HCT116 (cell line): Measurements from ENCODE around the gene CLEC17A. TPM values are rescaled to one million over a fixed set of nuclear protein-coding genes. Genes with fewer than 3 reads are reported as not detected.

Experiments used
- ATAC-seq: fragments of 200-7000 bp; cut with Tn5 transposase; 2 replicates; pipeline ENCODE4 v1.9.1; 2020; ENCODE audit warnings: mild to moderate bottlenecking, moderate library complexity
- BruUV-seq: library from RNA; stranded (reverse); fragments of 400-500 nt; replicated peaks from 2 replicates; lab custom pipeline; 2021; lab: Mats Ljungman, UMichigan
- CTCF ChIA-PET: fragments of 300-600 bp; sonication (Branson Sonifier 250); formaldehyde crosslinking; loops from one replicate; lab custom pipeline; 2021; ENCODE audit warnings: antibody characterized with exemption; lab: Charles Lee
- POLR2A ChIA-PET: fragments of 300-600, 350-600 bp; sonication (Branson Sonifier 250); formaldehyde crosslinking; loops from one replicate; lab custom pipeline; 2021; ENCODE audit warnings: antibody characterized with exemption; lab: Charles Lee
- RAD21 ChIA-PET, 2 experiments: fragments of 300-600 bp; sonication (Branson Sonifier 250); formaldehyde crosslinking; loops; one replicate each; lab custom pipeline; 2023; ENCODE audit warnings: low total read pairs in 2 of 2; ENCODE audit not compliant: uncharacterized antibody in 2 of 2, unreplicated experiment in 2 of 2, low non-redundant PET in 1 of 2; lab: Charles Lee
- DNase-seq: peaks from one replicate; pipeline ENCODE4 v3.0.0-alpha.2; 2010; ENCODE audit warnings: low read depth, low spot score
- H2AFZ ChIP-seq: fragments of 200-600 bp; shearing (Covaris generic), sonication (generic); 2 replicates; pipeline ENCODE4 v1.6.1; 2017; ENCODE audit warnings: low read depth, mixed run types, mixed read lengths, antibody characterized with exemption, low read length; ENCODE audit not compliant: poor library complexity, severe bottlenecking
- H3K27ac ChIP-seq: 2 replicates; pipeline ENCODE4 v1.5.1; 2012; ENCODE audit warnings: low read depth, low read length
- H3K27me3 ChIP-seq: fragments of 200-600 bp; sonication (generic); 2 replicates; pipeline ENCODE4 v1.6.1; 2016; ENCODE audit warnings: mixed run types, low read length, mixed read lengths; ENCODE audit not compliant: insufficient read depth
- H3K36me3 ChIP-seq, 2 experiments: fragments of 200-500 bp in 1 of 2; fragments of 200-600 bp in 1 of 2; sonication (Bioruptor generic) in 1 of 2; sonication (generic) in 1 of 2; 2 replicates each; pipeline versions ENCODE4 v1.5.1 to v1.6.1; 2014 to 2016; ENCODE audit warnings: low read length in 2 of 2, inconsistent platforms in 1 of 2, mixed read lengths in 1 of 2, mixed run types in 1 of 2; ENCODE audit not compliant: insufficient read depth in 2 of 2, control insufficient read depth in 1 of 2
- H3K4me1 ChIP-seq, 2 experiments: fragments of 200-600 bp in 1 of 2; sonication (generic) in 1 of 2; 2 replicates each; pipeline versions ENCODE4 v1.5.1 to v1.6.1; 2012 to 2017; ENCODE audit warnings: low read length in 2 of 2, inconsistent platforms in 1 of 2, mild to moderate bottlenecking in 1 of 2, mixed read lengths in 1 of 2, mixed run types in 1 of 2, moderate library complexity in 1 of 2; ENCODE audit not compliant: insufficient read depth in 2 of 2, control insufficient read depth in 1 of 2
- H3K4me2 ChIP-seq: fragments of 200-600 bp; sonication (generic); 2 replicates; pipeline ENCODE4 v1.6.1; 2017; ENCODE audit warnings: mixed run types, low read length, mixed read lengths
- H3K4me3 ChIP-seq, 2 experiments: fragments of 200-600 bp in 1 of 2; sonication (generic) in 1 of 2; replicated peaks in 1 of 2; 2 replicates each; pipeline ENCODE4 v1.5.1; 2011 to 2016; ENCODE audit warnings: low read length in 2 of 2, control low read depth in 1 of 2, low read depth in 1 of 2, mild to moderate bottlenecking in 1 of 2, mixed read lengths in 1 of 2, mixed run types in 1 of 2
- H3K79me2 ChIP-seq: fragments of 200-600 bp; sonication (generic); 2 replicates; pipeline ENCODE4 v1.6.1; 2017; ENCODE audit warnings: mild to moderate bottlenecking, mixed run types, low read length, moderate library complexity, mixed read lengths; ENCODE audit not compliant: insufficient read depth
- H3K9ac ChIP-seq: fragments of 200-600 bp; sonication (generic); 2 replicates; pipeline ENCODE4 v1.6.1; 2016; ENCODE audit warnings: low read length, mixed read lengths
- H3K9me2 ChIP-seq: fragments of 200-600 bp; sonication (generic), shearing (Covaris generic); 2 replicates; pipeline ENCODE4 v1.6.1; 2017; ENCODE audit warnings: mixed run types, mild to moderate bottlenecking, moderate library complexity; ENCODE audit not compliant: insufficient read depth
- H3K9me3 ChIP-seq, 2 experiments: fragments of 200-500 bp in 1 of 2; fragments of 200-600 bp in 1 of 2; sonication (Bioruptor generic) in 1 of 2; sonication (generic) in 1 of 2; 2 replicates each; pipeline ENCODE4 v1.6.1; 2014 to 2017; ENCODE audit warnings: low read length in 2 of 2, mixed read lengths in 2 of 2, inconsistent platforms in 1 of 2, low read depth in 1 of 2, mild to moderate bottlenecking in 1 of 2, mixed run types in 1 of 2, moderate library complexity in 1 of 2; ENCODE audit not compliant: control insufficient read depth in 1 of 2, insufficient read depth in 1 of 2
- H4K20me1 ChIP-seq: fragments of 200-600 bp; sonication (generic), shearing (Covaris generic); 2 replicates; pipeline ENCODE4 v1.6.1; 2017; ENCODE audit warnings: mixed run types, mild to moderate bottlenecking, moderate library complexity; ENCODE audit not compliant: insufficient read depth
- CBX3 ChIP-seq: IDR thresholded peaks from 2 replicates; pipeline ENCODE4 v1.6.1; 2012; ENCODE audit warnings: low read depth
- CEBPB ChIP-seq: IDR thresholded peaks from 2 replicates; pipeline ENCODE4 v1.6.1; 2012; ENCODE audit warnings: low read depth
- CTCF ChIP-seq, 3 experiments: fragments of 200-600 bp in 1 of 3; sonication (generic) in 1 of 3; IDR thresholded peaks in 2 of 3; conservative IDR thresholded peaks in 1 of 3; 2 replicates each; pipeline ENCODE4 v1.5.1; 2012 to 2017; ENCODE audit warnings: low read depth in 2 of 3, low read length in 2 of 3, antibody characterized with exemption in 1 of 3, borderline replicate concordance in 1 of 3, control low read depth in 1 of 3, mild to moderate bottlenecking in 1 of 3, mixed read lengths in 1 of 3, mixed run types in 1 of 3, moderate library complexity in 1 of 3; ENCODE audit not compliant: insufficient read depth in 1 of 3
- EGR1 ChIP-seq: IDR thresholded peaks from 2 replicates; pipeline ENCODE4 v1.6.1; 2012; ENCODE audit warnings: low read depth
- ELF1 ChIP-seq: IDR thresholded peaks from 2 replicates; pipeline ENCODE4 v1.6.1; 2012; ENCODE audit warnings: low read depth, borderline replicate concordance
- EZH2 ChIP-seq: fragments of 200-600 bp; sonication (generic); IDR thresholded peaks from 2 replicates; pipeline ENCODE4 v1.6.1; 2017; ENCODE audit warnings: antibody characterized with exemption, mixed run types
- EZH2phosphoT487 ChIP-seq: fragments of 200-600 bp; IDR thresholded peaks from 2 replicates; pipeline ENCODE4 v1.6.1; 2018; ENCODE audit warnings: antibody characterized with exemption, borderline replicate concordance
- FOSL1 ChIP-seq: IDR thresholded peaks from 2 replicates; pipeline ENCODE4 v1.6.1; 2012; ENCODE audit warnings: low read depth
- JUND ChIP-seq: IDR thresholded peaks from 2 replicates; pipeline ENCODE4 v1.6.1; 2012
- POLR2A ChIP-seq: IDR thresholded peaks from 2 replicates; pipeline ENCODE4 v1.7.0; 2011; ENCODE audit warnings: borderline replicate concordance; ENCODE audit not compliant: insufficient read depth, insufficient read length; ENCODE audit errors: extremely low read depth
- POLR2AphosphoS5 ChIP-seq: IDR thresholded peaks from 2 replicates; pipeline ENCODE4 v1.6.1; 2011; ENCODE audit warnings: mild to moderate bottlenecking, low read depth, low read length, moderate library complexity
- RAD21 ChIP-seq: IDR thresholded peaks from 2 replicates; pipeline ENCODE4 v1.6.1; 2012; ENCODE audit warnings: low read depth, mild to moderate bottlenecking
- REST ChIP-seq: IDR thresholded peaks from 2 replicates; pipeline ENCODE4 v1.6.1; 2012; ENCODE audit warnings: low read depth
- TCF7L2 ChIP-seq: IDR thresholded peaks from 2 replicates; pipeline ENCODE4 v1.7.0; 2011; ENCODE audit warnings: borderline replicate concordance, inconsistent platforms; ENCODE audit not compliant: insufficient read depth, insufficient read length; ENCODE audit errors: extremely low read depth
- YY1 ChIP-seq: IDR thresholded peaks from 2 replicates; pipeline ENCODE4 v1.6.1; 2011; ENCODE audit warnings: low read length, low read depth, moderate library complexity, mild to moderate bottlenecking; ENCODE audit not compliant: insufficient replicate concordance; ENCODE audit errors: extremely low read depth
- ZNF274 ChIP-seq: fragments of 200-500 bp; sonication (Bioruptor generic); IDR thresholded peaks from 2 replicates; pipeline ENCODE4 v1.6.1; 2014; ENCODE audit warnings: mild to moderate bottlenecking, low read depth, low read length, inconsistent platforms
- intact Hi-C: fragments of 100-400 bp; cut with micrococcal nuclease; formaldehyde crosslinking; loops from 2 replicates; pipeline ENCODE4 v1.10.0; 2022
- total RNA-seq: library from RNA; stranded (reverse); gene quantifications from one replicate; pipeline ENCODE4 v1.2.1, GENCODE V29; 2021; ENCODE audit not compliant: unreplicated experiment

The CLEC17A gene
- total RNA-seq, 1 experiment from 2014 or later, result not detected

- TF ChIP-seq EZH2 (no peak), REST (no peak), POLR2A (no peak), CBX3 (no peak), EGR1 (no peak), ZNF274 (no peak), RAD21 (no peak), YY1 (no peak)
Measured at GRCh38 chr19:14650161-14650560, 67.3 kb downstream of the CLEC17A start (continued).

GRCh38 chr19:14654786-14655560 is 72.1 kb downstream of the CLEC17A start:
- DNase-seq (no peak), ATAC-seq (no peak)
- ChIA-PET CTCF (no interaction called here), RAD21 (no interaction called here), POLR2A (no interaction called here)
- H2AFZ ChIP-seq, result no peak overlapping the region
- no peaks in the 10 kb centered on the region for H4K20me1 ChIP-seq
- no peak overlapping the region for H3K27ac ChIP-seq
- H3K4me2 ChIP-seq, result no peak overlapping the region
- no peaks in the 10 kb centered on the region for H3K36me3 ChIP-seq
- peaks cover 4% of the 10 kb centered on the region; the same call in 1 of the 2 replicates for H3K27me3 ChIP-seq
- H3K4me1 ChIP-seq, result no peaks in the 10 kb centered on the region
- no TSS peak for BruUV-seq
- no peaks in the 10 kb centered on the region for H3K9me2 ChIP-seq
- intact Hi-C loops, result no loop called here
- H3K9ac ChIP-seq, result no peak overlapping the region
- no peaks in the 10 kb centered on the region for H3K79me2 ChIP-seq
- no peak overlapping the region for H3K4me3 ChIP-seq
- no peaks in the 10 kb centered on the region for H3K9me3 ChIP-seq
- TF ChIP-seq ZNF274, result no peak
- no peak for TF ChIP-seq ELF1
- no peak for TF ChIP-seq FOSL1
- TF ChIP-seq EGR1, result no peak
- TF ChIP-seq EZH2phosphoT487, result no peak
- no peak for TF ChIP-seq POLR2AphosphoS5
- TF ChIP-seq JUND, result no peak
- no peak for TF ChIP-seq TCF7L2
- TF ChIP-seq CEBPB, result no peak
- no peak for TF ChIP-seq CTCF (IDR thresholded peaks at IDR 0.05 in 2 of 3, conservative IDR thresholded peaks at IDR 0.05 in 1 of 3; ENCODE audit: borderline replicate concordance in 1 of 3, insufficient read depth in 1 of 3, low read depth in 2 of 3, low read length in 2 of 3)
- TF ChIP-seq REST, result no peak
